MCF 10A (cell line): ENCODE measurements around the gene NPTX1. TPM values are rescaled to one million over a fixed set of nuclear protein-coding genes. Genes with fewer than 3 reads are reported as not detected.

Experiments
- BruUV-seq: library from RNA; stranded (reverse); fragments of 400-500 nt; replicated peaks from 2 replicates; lab custom pipeline; 2021; lab: Mats Ljungman, UMichigan
- CTCF ChIA-PET: fragments of 300-600 bp; sonication (Branson Sonifier 250); formaldehyde crosslinking; extraction: SDS; loops from one replicate; lab custom pipeline; 2021; ENCODE audit warnings: antibody characterized with exemption, inconsistent platforms; lab: Yijun Ruan, JAX
- POLR2A ChIA-PET: fragments of 300-600, 350-650 bp; sonication (Branson Sonifier 250); formaldehyde crosslinking; extraction: SDS; loops from one replicate; lab custom pipeline; 2020; ENCODE audit warnings: antibody characterized with exemption, inconsistent platforms; lab: Yijun Ruan, JAX
- DNase-seq: peaks from one replicate; pipeline ENCODE4 v3.0.0-alpha.2; 2018; ENCODE audit not compliant: unreplicated experiment
- H3K27ac Mint-ChIP-seq: one replicate; pipeline ENCODE4 v1.8.0; 2022; ENCODE audit warnings: mild to moderate bottlenecking, low read depth, mixed read lengths; ENCODE audit not compliant: unreplicated experiment
- H3K27me3 Mint-ChIP-seq: one replicate; pipeline ENCODE4 v1.8.0; 2022; ENCODE audit warnings: mixed read lengths; ENCODE audit not compliant: insufficient read depth, unreplicated experiment
- H3K36me3 Mint-ChIP-seq: one replicate; pipeline ENCODE4 v1.8.0; 2022; ENCODE audit warnings: mild to moderate bottlenecking, moderate library complexity, mixed read lengths; ENCODE audit not compliant: insufficient read depth, unreplicated experiment
- H3K4me1 Mint-ChIP-seq: one replicate; pipeline ENCODE4 v1.8.0; 2022; ENCODE audit warnings: mixed read lengths; ENCODE audit not compliant: insufficient read depth, unreplicated experiment
- H3K4me3 Mint-ChIP-seq: one replicate; pipeline ENCODE4 v1.8.0; 2022; ENCODE audit warnings: mild to moderate bottlenecking, moderate library complexity, mixed read lengths; ENCODE audit not compliant: unreplicated experiment
- H3K9me3 Mint-ChIP-seq: one replicate; pipeline ENCODE4 v1.8.0; 2022; ENCODE audit warnings: mixed read lengths; ENCODE audit not compliant: unreplicated experiment
- CTCF ChIP-seq: fragments of 200-600 bp; IDR thresholded peaks from one replicate; pipeline ENCODE4 v1.8.0; 2022; ENCODE audit warnings: antibody characterized with exemption, mild to moderate bottlenecking; ENCODE audit not compliant: unreplicated experiment
- intact Hi-C: fragments of 100-400 bp; cut with micrococcal nuclease; formaldehyde crosslinking; loops from 2 replicates; pipeline ENCODE4 v1.14.1; 2022
- total RNA-seq: library from RNA; stranded (reverse); gene quantifications from 2 replicates; pipeline ENCODE4 v1.2.3, GENCODE V29; 2022

NPTX1 gene
- total RNA-seq, 1 experiment from 2014 or later, result not detected

- TF ChIP-seq CTCF, result no peak
- ChIA-PET CTCF (interaction anchor here (0.5 to 1.6 kb wide), 6 partner anchors 9 to 354 kb away, joined by 3 to 6 read pairs (median 3); no protein-coding TSS in a partner anchor), POLR2A (interaction anchor here (0.6 to 2.4 kb wide), 3 partner anchors 18 to 428 kb away, joined by 3 to 9 read pairs (median 4); no protein-coding TSS in a partner anchor)
- H3K36me3 Mint-ChIP-seq, result no peaks in the 10 kb centered on the region
- no peak overlapping the region for H3K4me3 Mint-ChIP-seq
- H3K27me3 Mint-ChIP-seq, result peaks cover 79% of the 10 kb centered on the region
- no TSS peak for BruUV-seq
- intact Hi-C loops, result loop anchor here (10.0 kb wide), 1 partner anchor 362 kb away; no protein-coding TSS in a partner anchor
- DNase-seq, result no peak
- H3K27ac Mint-ChIP-seq, result no peak overlapping the region
- H3K4me1 Mint-ChIP-seq, result peaks cover 9% of the 10 kb centered on the region
- no peaks in the 10 kb centered on the region for H3K9me3 Mint-ChIP-seq
Measured at GRCh38 chr17:80472996-80473395, 3.4 kb downstream of the NPTX1 start.

GRCh38 chr17:80471922-80472321 lies 4.5 kb downstream of the NPTX1 start:
- Mint-ChIP-seq H3K36me3 (no peaks in the 10 kb centered on the region), H3K4me3 (no peak overlapping the region), H3K27ac (no peak overlapping the region), H3K27me3 (peaks cover 90% of the 10 kb centered on the region), H3K9me3 (no peaks in the 10 kb centered on the region), H3K4me1 (peaks cover 9% of the 10 kb centered on the region)
- intact Hi-C loops, result loop anchor here (10.0 kb wide), 1 partner anchor 363 kb away; no protein-coding TSS in a partner anchor
- CTCF ChIA-PET, result interaction anchor here (0.6 kb wide), 1 partner anchor 38 kb away, joined by 5 read pairs; no protein-coding TSS in a partner anchor
- TF ChIP-seq CTCF, result no peak
- no TSS peak for BruUV-seq
- POLR2A ChIA-PET, result interaction anchor here (2.4 kb wide), 1 partner anchor 17 kb away, joined by 9 read pairs; no protein-coding TSS in a partner anchor
- DNase-seq, result no peak

GRCh38 chr17:80470603-80471002 lies 5.8 kb downstream of the NPTX1 start:
- Mint-ChIP-seq H3K4me1 (peaks cover 9% of the 10 kb centered on the region), H3K27me3 (peaks cover 98% of the 10 kb centered on the region), H3K27ac (no peak overlapping the region), H3K4me3 (no peak overlapping the region), H3K9me3 (no peaks in the 10 kb centered on the region), H3K36me3 (no peaks in the 10 kb centered on the region)
- DNase-seq, result no peak
- no peak for TF ChIP-seq CTCF
- POLR2A ChIA-PET, result interaction anchor here (2.4 kb wide), 1 partner anchor 16 kb away, joined by 9 read pairs; no protein-coding TSS in a partner anchor
- intact Hi-C loops, result loop anchor here (10.0 kb wide), 1 partner anchor 364 kb away; no protein-coding TSS in a partner anchor
- BruUV-seq, result no TSS peak
- CTCF ChIA-PET, result no interaction called here

GRCh38 chr17:80469667-80470066 lies 6.7 kb downstream of the NPTX1 start:
- no peak for DNase-seq
- no peak overlapping the region for H3K4me3 Mint-ChIP-seq
- peaks cover 97% of the 10 kb centered on the region for H3K27me3 Mint-ChIP-seq
- intact Hi-C loops, result loop anchor here (10.0 kb wide), 1 partner anchor 365 kb away; no protein-coding TSS in a partner anchor
- TF ChIP-seq CTCF, result no peak
- POLR2A ChIA-PET, result no interaction called here
- H3K27ac Mint-ChIP-seq, result no peak overlapping the region
- BruUV-seq, result no TSS peak
- CTCF ChIA-PET, result interaction anchor here (0.5 kb wide), 1 partner anchor 24 kb away, joined by 3 read pairs; no protein-coding TSS in a partner anchor
- H3K9me3 Mint-ChIP-seq, result no peaks in the 10 kb centered on the region
- no peaks in the 10 kb centered on the region for H3K36me3 Mint-ChIP-seq
- peaks cover 5% of the 10 kb centered on the region for H3K4me1 Mint-ChIP-seq
